Caco-2 (cell line): Measurements from ENCODE around the gene CTDSPL. TPM values are rescaled to one million over a fixed set of nuclear protein-coding genes. Genes with fewer than 3 reads are reported as not detected.

Experiments used
- microRNA-seq: library from miRNA; unstranded; fragments of <30 nt; microRNA quantifications from one replicate; pipeline ENCODE4 v1.2.0, GENCODE V29; 2022
- total RNA-seq: library from RNA; stranded (reverse); gene quantifications from 2 replicates; pipeline ENCODE4 v1.2.3, GENCODE V29; 2022

CTDSPL gene
- total RNA-seq, 1 experiment from 2014 or later = 60.9 TPM

Small RNA genes within 50 kb of the gene (microRNA-seq; reads per million reads assigned to microRNA genes)
- 7.4 reads per million, percentile 42 among the genes with 10 or more reads in this experiment for gene MIR26A1

Other genes with a start within 250 kb of the CTDSPL start
- 11.7 and 12.2 TPM in 2 replicates for gene VILL, start 128.9 kb downstream of the CTDSPL start, total RNA-seq
- gene PLCD1, start 167.8 kb downstream of the CTDSPL start, total RNA-seq = 7.9 and 9.7 TPM in 2 replicates
- 0.11 and 0.35 TPM in 2 replicates for gene DLEC1, start 177.3 kb downstream of the CTDSPL start, total RNA-seq